ENCODE data around the gene STXBP3. TPM values are rescaled to one million over a fixed set of nuclear protein-coding genes. Genes with fewer than 3 reads are reported as not detected.

The STXBP3 gene
- total and polyA plus RNA-seq, 2 of the 8 experiments (the other 6 are each of a cell fraction or from before 2014, with no cell fraction given) = 6.0 to 38.5 TPM

GRCh38 chr1:108813326-108813725 is 66.9 kb downstream of the STXBP3 start:
- Histone ChIP-seq H3K4ac (replicated peaks; ENCODE audit: insufficient read length, low read depth, low read length) (no peak overlapping the region), H4K5ac (ENCODE audit: insufficient read length, low read depth, low read length) (no peak overlapping the region), H2BK5ac (ENCODE audit: low read depth, low read length) (no peak overlapping the region), H3K18ac (ENCODE audit: extremely low read depth, low read length) (no peak overlapping the region), H3K36me3 (ENCODE audit: control insufficient read depth in 2 of 4, insufficient read depth in 4 of 4, low read length in 3 of 4) (peaks cover 0 to 3% (median 1%) of the 10 kb centered on the region in 4 experiments; a peak in 3 of 8 replicates), H3K9ac (replicated peaks in 1 of 4; ENCODE audit: extremely low read depth in 1 of 4, low read depth in 3 of 4, low read length in 3 of 4) (no peak overlapping the region), H2BK15ac (ENCODE audit: low read length) (no peak overlapping the region), H3K79me1 (ENCODE audit: low read depth, low read length) (no peaks in the 10 kb centered on the region), H4K91ac (replicated peaks; ENCODE audit: insufficient read length, low read length) (no peak overlapping the region), H4K20me1 (replicated peaks in 1 of 2; ENCODE audit: control insufficient read depth in 1 of 2, insufficient read depth in 2 of 2, low read length in 2 of 2) (no peaks in the 10 kb centered on the region), H3K9me3 (ENCODE audit: insufficient read depth in 2 of 2, low read depth in 1 of 2, low read length in 1 of 2) (no peaks in the 10 kb centered on the region), H2AFZ (ENCODE audit: low read length) (no peak overlapping the region), H3K23ac (ENCODE audit: insufficient read length) (no peak overlapping the region), H3K27me3 (replicated peaks in 1 of 4; ENCODE audit: control insufficient read depth in 3 of 4, extremely low read depth in 1 of 4, insufficient read depth in 3 of 4, low read length in 3 of 4) (no peaks in the 10 kb centered on the region), H2BK120ac (replicated peaks; ENCODE audit: low read depth, low read length) (no peak overlapping the region), H2BK20ac (ENCODE audit: low read length) (no peak overlapping the region), H3K27ac (ENCODE audit: low read depth, low read length) (no peak overlapping the region), H3K14ac (ENCODE audit: insufficient read length) (no peak overlapping the region), H3K4me3 (ENCODE audit: extremely low read depth in 1 of 4, insufficient read depth in 2 of 4, low read depth in 3 of 4, low read length in 4 of 4) (no peak overlapping the region), H4K8ac (ENCODE audit: extremely low read depth, insufficient read depth, low read length) (no peak overlapping the region), H3K56ac (replicated peaks; ENCODE audit: insufficient read length, low read depth, low read length) (no peak overlapping the region), H3K4me1 (replicated peaks in 1 of 4; ENCODE audit: control insufficient read depth in 3 of 4, insufficient read depth in 4 of 4, low read length in 3 of 4) (peaks cover 0 to 25% (median 5%) of the 10 kb centered on the region in 4 experiments; a peak in 4 of 7 replicates), H2AK5ac (ENCODE audit: low read depth, low read length) (no peak overlapping the region), H2BK12ac (ENCODE audit: low read depth, low read length) (no peak overlapping the region), H3K4me2 (ENCODE audit: insufficient read depth in 1 of 2, low read depth in 2 of 2, low read length in 2 of 2) (no peak overlapping the region), H3K79me2 (ENCODE audit: control insufficient read depth in 1 of 2, insufficient read depth in 2 of 2, low read length in 2 of 2) (no peaks in the 10 kb centered on the region), H3K23me2 (ENCODE audit: low read depth, low read length) (no peaks in the 10 kb centered on the region)
- no peak for FAIRE-seq
- WGBS, 2 experiments (ENCODE audit: extremely low coverage in 1 of 2, insufficient coverage in 1 of 2, insufficient read length in 1 of 2, insufficient replicate concordance in 2 of 2, low coverage in 1 of 2, low lambda C conversion rate in 2 of 2, missing lambda C conversion rate in 1 of 2) = 91% methylated on average over 2 of the region's 2 CpGs; no CpG with 5 or more reads in 1 of the 2 experiments
- CTCF ChIA-PET (ENCODE audit: partially characterized antibody) = interaction anchor here (1.5 kb wide), 1 partner anchor 84 kb away, joined by 6 read pairs; no protein-coding TSS in a partner anchor
- DNase-seq (ENCODE audit: low read depth in 1 of 2, low spot score in 2 of 2) = no peak
- no peak for TF ChIP-seq MAX (IDR thresholded peaks at IDR 0.05)
- no peak for TF ChIP-seq TBP (IDR thresholded peaks at IDR 0.05; ENCODE audit: low read depth, low read length)
- no peak for TF ChIP-seq SIX5 (IDR thresholded peaks at IDR 0.05; ENCODE audit: low read depth, low read length)
- TF ChIP-seq CEBPB (IDR thresholded peaks at IDR 0.05; ENCODE audit: low read depth, low read length) = no peak
- TF ChIP-seq TAF7 (optimal IDR thresholded peaks at IDR 0.05; ENCODE audit: borderline replicate concordance, low read depth, low read length) = no peak
- no peak for TF ChIP-seq JUND (IDR thresholded peaks at IDR 0.05; ENCODE audit: low read length)
- TF ChIP-seq EZH2 (IDR thresholded peaks at IDR 0.05; ENCODE audit: low read depth, low read length, severe bottlenecking) = no peak
- POLR2A ChIA-PET (ENCODE audit: partially characterized antibody) = interaction anchor here (0.6 kb wide), 1 partner anchor 23 kb away, joined by 3 read pairs; no protein-coding TSS in a partner anchor
